ENCODE results near the gene TNFAIP8L1. TPM values are rescaled to one million over a fixed set of nuclear protein-coding genes. Genes with fewer than 3 reads are reported as not detected.

Gene TNFAIP8L1
- total RNA-seq, 1 experiment from 2014 or later = 6.5 TPM

- DNase-seq (ENCODE audit: low read depth) = no peak
These were observed 63.4 kb downstream of the TNFAIP8L1 start for GRCh38 chr19:4702764-4703163.

- no peak for DNase-seq (ENCODE audit: low read depth)
These were observed 64.5 kb downstream of the TNFAIP8L1 start for GRCh38 chr19:4703671-4704316.

- DNase-seq (ENCODE audit: low read depth) = no peak
These were observed 65.0 kb downstream of the TNFAIP8L1 start for GRCh38 chr19:4704317-4704673.

Other genes starting within 250 kb of the TNFAIP8L1 start
- 44.3 and 52.8 TPM in 2 replicates for gene SH3GL1, start 239.0 kb upstream of the TNFAIP8L1 start, total RNA-seq (2014; rRNA removed; shearing (Covaris generic))
- 39.7 and 55.8 TPM in 2 replicates for gene CHAF1A, start 236.9 kb upstream of the TNFAIP8L1 start, total RNA-seq (2014; rRNA removed; shearing (Covaris generic))
- gene UBXN6, start 181.7 kb upstream of the TNFAIP8L1 start, total RNA-seq (2014; rRNA removed; shearing (Covaris generic)) = 57.9 and 72.7 TPM in 2 replicates
- gene HDGFL2, start 167.2 kb upstream of the TNFAIP8L1 start, total RNA-seq (2014; rRNA removed; shearing (Covaris generic)) = 57.4 and 79.1 TPM in 2 replicates
- gene PLIN4, start 121.0 kb upstream of the TNFAIP8L1 start, total RNA-seq (2014; rRNA removed; shearing (Covaris generic)) = 0.57 and 0.69 TPM in 2 replicates
- gene PLIN5, start 104.3 kb upstream of the TNFAIP8L1 start, total RNA-seq (2014; rRNA removed; shearing (Covaris generic)) = 0.15 and 1.3 TPM in 2 replicates
- gene LRG1, start 99.5 kb upstream of the TNFAIP8L1 start, total RNA-seq (2014; rRNA removed; shearing (Covaris generic)) = 0.03 and 0.69 TPM in 2 replicates
- 2.3 and 3.2 TPM in 2 replicates for gene SEMA6B, start 79.8 kb upstream of the TNFAIP8L1 start, total RNA-seq (2014; rRNA removed; shearing (Covaris generic))
- gene MYDGF, start 30.8 kb downstream of the TNFAIP8L1 start, total RNA-seq (2014; rRNA removed; shearing (Covaris generic)) = 154 and 171 TPM in 2 replicates
- gene DPP9, start 84.3 kb downstream of the TNFAIP8L1 start, total RNA-seq (2014; rRNA removed; shearing (Covaris generic)) = 77.1 and 109 TPM in 2 replicates
- gene FEM1A, start 152.2 kb downstream of the TNFAIP8L1 start, total RNA-seq (2014; rRNA removed; shearing (Covaris generic)) = 13.5 and 14.0 TPM in 2 replicates
- 0.74 and 1.7 TPM in 2 replicates for gene TICAM1, start 192.2 kb downstream of the TNFAIP8L1 start, total RNA-seq (2014; rRNA removed; shearing (Covaris generic))
- 102 and 114 TPM in 2 replicates for gene PLIN3, start 228.2 kb downstream of the TNFAIP8L1 start, total RNA-seq (2014; rRNA removed; shearing (Covaris generic))